Breast epithelium (tissue), 3 donors: ENCODE measurements around the gene KIR2DL4.

Experiments used
- CTCF ChIP-seq, 3 donors: fragments of 450-650 bp; IDR thresholded peaks; one replicate each; pipeline ENCODE4 v1.5.1; 2016 to 2017; ENCODE audit warnings: antibody characterized with exemption in 3 of 3, mild to moderate bottlenecking in 3 of 3, moderate library complexity in 3 of 3
- POLR2A ChIP-seq: fragments of 450-650 bp; IDR thresholded peaks from one replicate; pipeline ENCODE4 v1.6.1; 2016; ENCODE audit warnings: antibody characterized with exemption, mild to moderate bottlenecking, moderate library complexity
- POLR2AphosphoS5 ChIP-seq, 3 donors: sonication (generic); formaldehyde crosslinking; IDR thresholded peaks; one replicate each; pipeline ENCODE4 v1.6.1; 2017; ENCODE audit warnings: antibody characterized with exemption in 3 of 3

DNA sequence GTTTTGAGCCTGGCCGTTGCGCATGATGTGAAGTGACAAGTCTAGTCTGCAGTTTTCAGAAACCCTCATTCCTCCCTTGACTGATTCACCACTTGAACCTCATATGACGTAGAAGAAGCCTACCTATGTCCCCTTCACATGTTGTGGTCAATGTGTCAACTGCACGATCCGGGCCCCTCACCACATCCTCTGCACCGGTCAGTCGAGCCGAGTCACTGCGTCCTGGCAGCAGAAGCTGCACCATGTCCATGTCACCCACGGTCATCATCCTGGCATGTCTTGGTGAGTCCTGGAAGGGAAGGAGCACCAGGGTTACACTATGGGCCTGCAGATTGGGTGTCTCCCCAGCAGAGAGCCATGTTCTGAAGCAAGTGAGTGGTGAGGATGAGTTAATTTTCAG is at the start of gene KIR2DL4:
- TF ChIP-seq CTCF (IDR thresholded peaks at IDR 0.05) (no peak), POLR2A (no peak), POLR2AphosphoS5 (IDR thresholded peaks at IDR 0.05) (no peak)
